ENCODE data around the gene ARID1B.

GRCh38 chr6:157063176-157063905 lies 286.2 kb downstream of the ARID1B start:
- TF ChIP-seq, protein P1, sequence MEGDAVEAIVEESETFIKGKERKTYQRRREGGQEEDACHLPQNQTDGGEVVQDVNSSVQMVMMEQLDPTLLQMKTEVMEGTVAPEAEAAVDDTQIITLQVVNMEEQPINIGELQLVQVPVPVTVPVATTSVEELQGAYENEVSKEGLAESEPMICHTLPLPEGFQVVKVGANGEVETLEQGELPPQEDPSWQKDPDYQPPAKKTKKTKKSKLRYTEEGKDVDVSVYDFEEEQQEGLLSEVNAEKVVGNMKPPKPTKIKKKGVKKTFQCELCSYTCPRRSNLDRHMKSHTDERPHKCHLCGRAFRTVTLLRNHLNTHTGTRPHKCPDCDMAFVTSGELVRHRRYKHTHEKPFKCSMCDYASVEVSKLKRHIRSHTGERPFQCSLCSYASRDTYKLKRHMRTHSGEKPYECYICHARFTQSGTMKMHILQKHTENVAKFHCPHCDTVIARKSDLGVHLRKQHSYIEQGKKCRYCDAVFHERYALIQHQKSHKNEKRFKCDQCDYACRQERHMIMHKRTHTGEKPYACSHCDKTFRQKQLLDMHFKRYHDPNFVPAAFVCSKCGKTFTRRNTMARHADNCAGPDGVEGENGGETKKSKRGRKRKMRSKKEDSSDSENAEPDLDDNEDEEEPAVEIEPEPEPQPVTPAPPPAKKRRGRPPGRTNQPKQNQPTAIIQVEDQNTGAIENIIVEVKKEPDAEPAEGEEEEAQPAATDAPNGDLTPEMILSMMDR (IDR thresholded peaks at IDR 0.05), result no peak
- TF ChIP-seq POLR2A (IDR thresholded peaks at IDR 0.05), result no peak
